ENCODE measurements around the gene AK9. TPM values are rescaled to one million over a fixed set of nuclear protein-coding genes. Genes with fewer than 3 reads are reported as not detected.
"Not testable (repeated sequence)": the region's sequence is repeated elsewhere in the genome, so short reads cannot be mapped to it uniquely, and the experiment has no call there.

The AK9 gene
- polyA plus RNA-seq, 2 of the 4 experiments (the other 2 are of a cell fraction), result 2.2 to 4.7 TPM

GRCh38 chr6:109521080-109521479 is 169.9 kb downstream of the AK9 start:
- Histone ChIP-seq H3K9me3 (peaks cover 3% of the 10 kb centered on the region; the same call in 2 of the 3 replicates), H3K4me3 (no peak overlapping the region), H3K27ac (no peak overlapping the region), H3K4me2 (no peak overlapping the region), H3K4me1 (no peaks in the 10 kb centered on the region)
- CTCF ChIA-PET, result interaction anchor here (1.1 kb wide), 1 partner anchor 519 kb away, joined by 3 read pairs; no protein-coding TSS in a partner anchor
- no peak for DNase-seq (ENCODE audit: low read depth in 1 of 2, low spot score in 1 of 2)
- no peak for ATAC-seq
- no peak for TF ChIP-seq HES2 (IDR thresholded peaks at IDR 0.05)
- no peak for TF ChIP-seq SREBF2 (IDR thresholded peaks at IDR 0.05)
- TF ChIP-seq HOXA7 (CRISPR knock-in tag; IDR thresholded peaks at IDR 0.05), result no peak
- no peak for TF ChIP-seq HOXB5 (CRISPR knock-in tag; IDR thresholded peaks at IDR 0.05)
- TF ChIP-seq ZFP36 (IDR thresholded peaks at IDR 0.05; ENCODE audit: borderline replicate concordance, partially characterized antibody), result no peak
- no peak for TF ChIP-seq BCL3 (IDR thresholded peaks at IDR 0.05)
- TF ChIP-seq KDM1A (IDR thresholded peaks at IDR 0.05; ENCODE audit: low read depth), result no peak
- no peak for TF ChIP-seq TFCP2L1 (CRISPR knock-in tag; IDR thresholded peaks at IDR 0.05)
- no peak for TF ChIP-seq KDM5A (IDR thresholded peaks at IDR 0.05)
- TF ChIP-seq HOXB13 (CRISPR knock-in tag; IDR thresholded peaks at IDR 0.05; ENCODE audit: low read depth), result no peak
- TF ChIP-seq RCOR1 (IDR thresholded peaks at IDR 0.05; ENCODE audit: low read depth, low read length), result no peak
- no peak for TF ChIP-seq POLR2AphosphoS2 (conservative IDR thresholded peaks at IDR 0.05; ENCODE audit: low read length)
- no peak for TF ChIP-seq HDAC2 (IDR thresholded peaks at IDR 0.05)
- no peak for TF ChIP-seq E2F6 (IDR thresholded peaks at IDR 0.05; ENCODE audit: borderline replicate concordance, low read depth)
- TF ChIP-seq EHF (CRISPR knock-in tag; IDR thresholded peaks at IDR 0.05), result no peak
- no peak for TF ChIP-seq RAD21 (conservative IDR thresholded peaks at IDR 0.05 in 1 of 2, IDR thresholded peaks at IDR 0.05 in 1 of 2)
- TF ChIP-seq EHMT2 (IDR thresholded peaks at IDR 0.05; ENCODE audit: low read depth), result no peak
- TF ChIP-seq EP300 (IDR thresholded peaks at IDR 0.05), result no peak
- no peak for TF ChIP-seq JUN (IDR thresholded peaks at IDR 0.05)
- TF ChIP-seq CEBPB (IDR thresholded peaks at IDR 0.05), result no peak
- POLR2A ChIA-PET, result no interaction called here
- WGBS (ENCODE audit: missing lambda C conversion rate), result 5% methylated on average over 3 of the region's 3 CpGs
- no peak for FAIRE-seq

- H3K4me3 ChIP-seq; H3K27ac ChIP-seq; ATAC-seq; H3K9me3 ChIP-seq; POLR2A ChIA-PET; H3K4me1 ChIP-seq; FAIRE-seq; H3K4me2 ChIP-seq; DNase-seq (ENCODE audit: low read depth in 1 of 2, low spot score in 1 of 2): not testable (repeated sequence)
- CTCF ChIA-PET, result interaction anchor here (1.0 kb wide), 1 partner anchor 520 kb away, joined by 3 read pairs; no protein-coding TSS in a partner anchor
Measured at GRCh38 chr6:109519647-109520046, 171.4 kb downstream of the AK9 start.

- Histone ChIP-seq H3K4me2 (no peak overlapping the region), H3K4me3 (no peak overlapping the region), H3K9me3 (no peaks in the 10 kb centered on the region), H3K27ac (no peak overlapping the region), H3K4me1 (no peaks in the 10 kb centered on the region)
- CTCF ChIA-PET, result no interaction called here
- 52% methylated on average over 3 of the region's 3 CpGs for WGBS (ENCODE audit: missing lambda C conversion rate)
- DNase-seq (ENCODE audit: low read depth in 1 of 2, low spot score in 1 of 2) (no peak), ATAC-seq (no peak), FAIRE-seq (no peak)
- TF ChIP-seq ESRRA (IDR thresholded peaks at IDR 0.05; ENCODE audit: borderline replicate concordance, low read length) (no peak), NPAS2 (CRISPR knock-in tag; IDR thresholded peaks at IDR 0.05; ENCODE audit: borderline replicate concordance) (no peak), BHLHE40 (IDR thresholded peaks at IDR 0.05; ENCODE audit: low read depth, low read length) (no peak), RCOR1 (IDR thresholded peaks at IDR 0.05; ENCODE audit: low read depth, low read length) (no peak), HOXB13 (CRISPR knock-in tag; IDR thresholded peaks at IDR 0.05; ENCODE audit: low read depth) (no peak), RAD21 (conservative IDR thresholded peaks at IDR 0.05 in 1 of 2, IDR thresholded peaks at IDR 0.05 in 1 of 2) (no peak), NR3C1 (IDR thresholded peaks at IDR 0.05) (no peak), JUNB (IDR thresholded peaks at IDR 0.05) (no peak), ZNF302 (CRISPR knock-in tag; IDR thresholded peaks at IDR 0.05) (no peak), NFE2L2 (conservative IDR thresholded peaks at IDR 0.05; ENCODE audit: low read length) (no peak), PHF8 (IDR thresholded peaks at IDR 0.05; ENCODE audit: borderline replicate concordance, low read depth) (no peak), USF2 (IDR thresholded peaks at IDR 0.05) (no peak), RARB (CRISPR knock-in tag; IDR thresholded peaks at IDR 0.05) (no peak)
- POLR2A ChIA-PET, result no interaction called here
Measured at GRCh38 chr6:109516929-109517328, 174.1 kb downstream of the AK9 start.

Measured in A549 (cell line).